Vagina (tissue), 2 donors: Measurements from ENCODE around the gene KAZN. TPM values are rescaled to one million over a fixed set of nuclear protein-coding genes. Genes with fewer than 3 reads are reported as not detected.
A peak's percentile ranks its signal among the peaks of the same experiment; 100 is the strongest.

ENCODE experiments used
- DNase-seq, 2 donors: peaks; one replicate each; pipeline ENCODE4 v3.0.0-alpha.2; 2017; ENCODE audit errors: extremely low spot score in 2 of 2
- H3K27ac ChIP-seq: fragments of 200-600 bp; sonication (generic); one replicate; pipeline ENCODE4 v1.5.1; 2019
- H3K27me3 ChIP-seq: fragments of 200-600 bp; sonication (generic); one replicate; pipeline ENCODE4 v1.5.1; 2019
- H3K36me3 ChIP-seq, 2 donors: fragments of 200-600 bp; sonication (generic); one replicate each; pipeline ENCODE4 v1.5.1; 2017 to 2019
- H3K4me1 ChIP-seq: fragments of 200-600 bp; sonication (generic); one replicate; pipeline ENCODE4 v1.5.1; 2019
- H3K4me3 ChIP-seq, 2 donors: fragments of 200-600 bp; sonication (generic); 1 replicate in 1 of 2; 2 replicates in 1 of 2; pipeline ENCODE4 v1.5.1; 2016 to 2019
- H3K9me3 ChIP-seq: fragments of 200-600 bp; sonication (generic); one replicate; pipeline ENCODE4 v1.5.1; 2019
- CTCF ChIP-seq, 3 experiments: fragments of 450-650 bp in 2 of 3; fragments of 200-600 bp in 1 of 3; sonication (generic) in 1 of 3; IDR thresholded peaks; one replicate each; pipeline ENCODE4 v1.5.1; 2017 to 2019; ENCODE audit warnings: antibody characterized with exemption in 3 of 3, mild to moderate bottlenecking in 2 of 3, moderate library complexity in 2 of 3
- POLR2A ChIP-seq, 2 donors: fragments of 450-650 bp; IDR thresholded peaks; one replicate each; pipeline ENCODE4 v1.6.1; 2017; ENCODE audit warnings: antibody characterized with exemption in 2 of 2, mild to moderate bottlenecking in 2 of 2, moderate library complexity in 2 of 2
- POLR2AphosphoS5 ChIP-seq, 2 donors: sonication (generic); formaldehyde crosslinking; IDR thresholded peaks; one replicate each; pipeline ENCODE4 v1.9.0; 2017; ENCODE audit warnings: antibody characterized with exemption in 2 of 2, mild to moderate bottlenecking in 2 of 2, low read depth in 1 of 2; ENCODE audit not compliant: insufficient read depth in 1 of 2
- intact Hi-C: fragments of 100-400 bp; cut with DNase I; formaldehyde crosslinking; loops from one replicate; pipeline ENCODE4 v1.15.1; 2023
- total RNA-seq: library from RNA; depleted of rRNA; stranded (reverse); fragments of >200 nt; gene quantifications from one replicate; pipeline ENCODE4 v1.2.3, GENCODE V29; 2016

The KAZN gene
- total RNA-seq, 1 donor from 2014 or later, result 29.5 TPM

DNA sequence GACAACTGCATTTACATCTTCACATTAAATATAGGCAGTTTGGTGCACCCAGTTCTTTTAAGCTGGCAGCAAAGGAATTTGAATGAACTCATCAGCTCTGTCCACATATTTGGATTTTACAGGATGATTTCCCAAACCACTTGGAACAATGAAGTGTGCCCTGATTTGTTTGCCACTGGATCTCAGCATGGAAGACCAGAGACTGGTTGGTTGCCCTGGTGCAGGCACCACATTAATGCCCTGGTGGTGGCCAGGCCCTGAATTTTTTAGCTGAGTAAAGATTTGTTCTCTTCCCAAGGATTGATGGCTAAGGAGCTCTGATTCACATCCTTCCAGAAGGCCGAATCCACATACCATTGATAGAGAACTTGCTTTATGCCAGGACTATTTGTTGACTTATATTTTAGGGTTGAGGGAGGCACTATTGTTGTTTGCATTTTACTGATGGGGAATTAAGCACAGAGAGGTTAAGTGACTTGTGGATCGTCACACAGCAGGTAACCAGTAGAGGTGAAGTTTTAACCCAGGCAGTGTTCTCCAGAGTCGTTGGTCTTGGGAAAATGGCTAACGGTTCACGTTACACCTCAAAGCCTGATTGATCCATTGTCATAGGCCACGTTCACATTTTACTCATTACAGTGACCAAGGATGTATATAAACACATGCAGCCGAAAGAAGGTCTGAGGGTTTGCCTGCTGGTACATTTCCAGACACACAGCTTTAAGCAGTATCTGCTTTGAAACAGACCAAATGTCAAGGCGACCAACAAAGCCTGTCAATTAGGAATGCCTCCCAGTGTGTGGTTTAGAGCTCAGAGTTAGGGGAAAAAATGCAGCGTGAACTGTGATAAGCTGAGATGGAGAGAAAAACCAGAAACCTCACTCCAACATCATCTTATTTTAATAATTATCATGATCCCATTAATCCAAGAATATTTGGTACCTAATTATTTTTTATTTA, 50.7 kb downstream of the KAZN start:
- Histone ChIP-seq H3K4me1 (peaks cover 12% of the 10 kb centered on the region), H3K27me3 (no peaks in the 10 kb centered on the region), H3K9me3 (peaks cover 3% of the 10 kb centered on the region), H3K36me3 (no peaks in the 10 kb centered on the region), H3K4me3 (no peak overlapping the region), H3K27ac (peak overlapping the region; percentile 13)
- DNase-seq, result no peak
- intact Hi-C loops, result no loop called here
- TF ChIP-seq CTCF (IDR thresholded peaks at IDR 0.05), result no peak
- TF ChIP-seq POLR2A (IDR thresholded peaks at IDR 0.05), result no peak
- no peak for TF ChIP-seq POLR2AphosphoS5 (IDR thresholded peaks at IDR 0.05; ENCODE audit: insufficient read depth in 1 of 2, low read depth in 1 of 2)

- H3K4me3 ChIP-seq, result no peak overlapping the region
- no peak for DNase-seq
- intact Hi-C loops, result no loop called here
Observed at GRCh38 chr1:14649976-14650375, 51.5 kb downstream of the KAZN start.

DNA sequence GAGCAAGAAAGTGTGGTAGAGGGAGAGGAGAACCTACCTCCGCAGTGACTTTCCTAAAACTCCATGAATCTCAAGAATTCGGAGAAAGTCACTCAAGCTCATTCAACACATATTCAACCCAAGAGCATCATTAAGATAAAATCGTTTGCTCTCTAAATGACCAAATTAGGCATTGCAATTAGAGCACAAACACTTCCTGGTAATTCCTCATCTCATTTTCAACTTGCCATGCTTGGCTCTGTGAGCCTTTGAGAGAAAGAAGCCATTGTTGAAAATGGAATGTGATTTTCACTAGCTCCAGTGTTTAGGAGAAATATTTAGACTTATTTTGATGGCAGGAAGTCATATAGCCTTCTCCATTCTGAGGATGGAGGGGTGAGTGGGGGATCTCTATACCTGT, 52.5 kb downstream of the KAZN start:
- intact Hi-C loops, result no loop called here
- Histone ChIP-seq H3K4me1 (peaks cover 12% of the 10 kb centered on the region), H3K27me3 (no peaks in the 10 kb centered on the region), H3K27ac (no peak overlapping the region), H3K4me3 (no peak overlapping the region), H3K9me3 (no peaks in the 10 kb centered on the region), H3K36me3 (no peaks in the 10 kb centered on the region)
- no peak for DNase-seq
- TF ChIP-seq POLR2A (IDR thresholded peaks at IDR 0.05) (no peak), CTCF (IDR thresholded peaks at IDR 0.05) (no peak), POLR2AphosphoS5 (IDR thresholded peaks at IDR 0.05; ENCODE audit: insufficient read depth in 1 of 2, low read depth in 1 of 2) (no peak)

More at GRCh38 chr1:14649976-14650375, 51.5 kb downstream of the KAZN start:
- Histone ChIP-seq H3K27ac (no peak overlapping the region), H3K4me1 (peaks cover 12% of the 10 kb centered on the region), H3K36me3 (no peaks in the 10 kb centered on the region), H3K27me3 (no peaks in the 10 kb centered on the region), H3K9me3 (peaks cover 1% of the 10 kb centered on the region)
- no peak for TF ChIP-seq POLR2A (IDR thresholded peaks at IDR 0.05)
- no peak for TF ChIP-seq CTCF (IDR thresholded peaks at IDR 0.05)
- TF ChIP-seq POLR2AphosphoS5 (IDR thresholded peaks at IDR 0.05; ENCODE audit: insufficient read depth in 1 of 2, low read depth in 1 of 2), result no peak

DNA sequence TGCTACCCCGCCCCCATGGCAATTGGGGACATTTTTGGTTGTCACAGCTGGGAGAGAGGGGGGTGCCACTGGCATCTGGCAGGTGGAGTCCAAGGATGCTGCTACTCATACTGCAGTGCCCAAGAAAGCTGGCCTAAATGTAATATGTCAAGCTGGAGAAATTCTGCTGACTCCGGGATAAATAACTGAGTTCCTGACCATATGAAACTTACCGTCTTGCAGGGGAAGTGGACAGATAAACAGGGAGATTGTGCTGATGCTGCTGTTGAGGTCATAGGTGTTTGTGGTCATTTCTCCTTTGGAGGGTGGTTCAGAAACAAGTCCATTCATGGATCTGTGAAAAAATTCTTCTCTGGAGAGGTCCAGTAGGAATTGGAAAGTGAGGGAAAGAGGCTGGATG, 54.4 kb downstream of the KAZN start:
- Histone ChIP-seq H3K4me3 (no peak overlapping the region), H3K27ac (no peak overlapping the region), H3K4me1 (peaks cover 12% of the 10 kb centered on the region), H3K36me3 (no peaks in the 10 kb centered on the region), H3K9me3 (no peaks in the 10 kb centered on the region), H3K27me3 (no peaks in the 10 kb centered on the region)
- no peak for TF ChIP-seq CTCF (IDR thresholded peaks at IDR 0.05)
- intact Hi-C loops, result no loop called here
- no peak for DNase-seq

GRCh38 chr1:14653461-14653960, 55.0 kb downstream of the KAZN start:
- Histone ChIP-seq H3K9me3 (no peaks in the 10 kb centered on the region), H3K27ac (no peak overlapping the region), H3K36me3 (no peaks in the 10 kb centered on the region), H3K4me1 (peaks cover 12% of the 10 kb centered on the region), H3K27me3 (no peaks in the 10 kb centered on the region), H3K4me3 (no peak overlapping the region)
- DNase-seq, result no peak
- intact Hi-C loops, result no loop called here
- TF ChIP-seq POLR2AphosphoS5 (IDR thresholded peaks at IDR 0.05; ENCODE audit: insufficient read depth in 1 of 2, low read depth in 1 of 2) (no peak), CTCF (IDR thresholded peaks at IDR 0.05) (no peak), POLR2A (IDR thresholded peaks at IDR 0.05) (no peak)
